ENCODE results near the gene PTPRN2. TPM values are rescaled to one million over a fixed set of nuclear protein-coding genes. Genes with fewer than 3 reads are reported as not detected.

The PTPRN2 gene
- total RNA-seq, 8 experiments from 2014 or later, result 0.10 to 19.7 (median 10.8) TPM; not detected in 1

DNA sequence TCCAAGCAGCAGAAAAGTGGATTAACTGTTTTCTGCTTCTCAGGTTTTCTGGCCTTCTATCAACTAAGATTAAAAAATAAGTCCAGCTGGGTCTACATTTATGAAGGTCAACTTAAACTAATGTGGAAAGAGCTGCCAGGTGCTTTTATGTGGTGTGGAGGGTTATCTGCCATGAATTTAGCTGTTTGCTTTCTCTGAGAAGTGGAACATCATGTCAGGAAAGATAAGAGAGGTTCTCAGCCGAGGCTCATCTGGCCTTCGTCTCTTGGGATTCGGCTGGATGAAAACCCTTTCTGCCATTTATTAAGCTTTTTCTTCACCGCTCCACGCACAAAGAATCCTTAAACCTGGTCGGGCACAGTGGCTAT, 5.5 kb downstream of the PTPRN2 start:
- no peak for ATAC-seq (replicated peaks in 6 of 8)
- 0 to 91% (median 75%) methylated on average over 1 to 6 of the region's 6 CpGs; no CpG with 5 or more reads in 1 of the 10 experiments for WGBS, 10 experiments
- in situ Hi-C loops (cut with MboI; ENCODE audit: low pct_unique_long_range_greater_than_20kb in 2 of 9, low sequenced_read_pairs in 9 of 9, unreplicated experiment in 9 of 9), result no loop called here

DNA sequence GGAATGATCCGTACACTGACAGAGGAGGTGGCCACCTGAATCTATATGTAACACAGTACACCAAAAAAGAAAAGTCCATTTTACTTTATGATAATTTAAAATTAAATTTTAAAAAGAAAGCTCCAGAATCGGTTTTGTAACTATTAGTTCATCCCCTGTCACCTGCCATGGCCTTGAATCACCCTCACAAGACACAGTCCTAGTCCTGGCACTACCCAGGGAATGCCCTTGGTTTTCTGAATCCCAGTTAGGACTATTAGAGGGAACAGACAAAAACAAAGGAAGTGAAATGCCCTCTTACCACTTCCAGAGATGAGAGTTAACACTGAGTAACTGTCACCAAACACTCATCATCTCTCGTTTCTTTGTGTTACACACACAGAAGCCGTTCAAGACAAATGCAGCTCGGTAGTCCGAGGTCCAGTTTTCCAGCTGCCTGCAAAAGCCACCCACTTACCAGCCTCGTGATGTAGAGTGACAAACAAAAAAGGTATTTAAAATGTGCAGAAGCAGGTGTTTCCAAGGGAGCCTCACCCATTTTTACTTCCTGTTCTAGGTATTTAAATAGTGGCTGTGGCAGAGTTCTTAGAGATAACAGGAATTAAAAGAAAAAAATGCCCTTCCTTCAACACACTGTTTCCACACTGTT, 6.1 kb downstream of the PTPRN2 start:
- peaks cover 5 to 29% of the 10 kb centered on the region in 2 donors for H3K4me1 ChIP-seq (replicated peaks in 1 of 2)
- no peak overlapping the region for H3K27ac ChIP-seq
- in situ Hi-C loops (cut with MboI; ENCODE audit: low pct_unique_long_range_greater_than_20kb in 2 of 9, low sequenced_read_pairs in 9 of 9, unreplicated experiment in 9 of 9), result no loop called here
- H3K4me3 ChIP-seq, result no peak overlapping the region
- ATAC-seq (replicated peaks in 6 of 8), result no peak
- 0 to 79% (median 60%) methylated on average over 1 to 7 of the region's 7 CpGs; no CpG with 5 or more reads in 1 of the 10 experiments for WGBS, 10 experiments

More for the DNA sequence above, 5.5 kb downstream of the PTPRN2 start:
- Histone ChIP-seq H3K27ac (no peak overlapping the region), H3K4me1 (replicated peaks in 1 of 2) (peaks cover 9 to 29% of the 10 kb centered on the region in 2 donors), H3K4me3 (no peak overlapping the region)

DNA sequence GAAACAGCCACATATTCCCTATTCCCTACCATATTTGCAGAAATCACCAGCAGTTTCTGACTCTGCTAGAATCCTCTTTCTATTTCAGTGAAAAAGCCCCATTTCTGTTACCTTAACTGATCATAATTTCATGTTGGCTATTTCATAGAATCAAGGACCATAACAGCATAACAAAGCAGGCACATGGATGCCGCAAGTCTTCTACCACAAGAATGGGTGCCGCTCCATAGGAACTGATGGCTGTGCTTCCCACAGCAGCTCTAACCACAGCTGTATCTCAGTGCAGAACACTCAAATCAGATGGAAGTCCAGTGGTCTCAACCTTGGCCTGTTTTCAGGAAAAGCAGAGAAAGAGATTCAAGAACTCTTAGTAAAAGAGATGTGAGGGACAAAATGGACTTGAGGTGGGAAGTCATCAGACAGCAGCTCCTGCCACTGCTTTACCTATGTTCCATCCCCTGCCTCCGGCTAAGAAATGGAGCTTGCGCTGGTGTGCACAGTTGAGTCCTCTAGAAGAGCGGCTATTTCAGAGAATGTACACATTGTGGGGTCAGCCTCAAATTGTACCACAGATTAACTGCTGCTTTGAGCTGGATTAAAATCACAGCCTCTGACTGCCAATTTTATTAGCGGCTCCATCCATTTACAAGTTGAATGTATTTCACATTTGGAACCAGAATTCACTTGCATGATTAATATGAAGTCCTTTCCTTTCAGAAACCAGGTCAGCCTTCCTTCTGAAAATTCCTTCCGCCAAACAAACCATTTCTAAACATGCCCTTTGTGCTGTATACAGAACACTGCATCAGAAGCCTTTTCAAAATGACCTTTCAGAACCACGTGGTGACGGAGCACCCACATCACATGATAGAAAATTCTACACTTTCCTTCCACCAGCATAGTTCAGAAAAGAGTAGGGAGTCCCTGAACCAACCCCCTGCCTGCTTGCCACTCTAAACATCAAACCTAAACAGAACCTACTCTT, 7.7 kb downstream of the PTPRN2 start:
- in situ Hi-C loops (cut with MboI; ENCODE audit: low pct_unique_long_range_greater_than_20kb in 2 of 9, low sequenced_read_pairs in 9 of 9, unreplicated experiment in 9 of 9), result no loop called here
- ATAC-seq (replicated peaks in 6 of 8), result no peak
- Histone ChIP-seq H3K4me1 (replicated peaks in 1 of 2) (peaks cover 0 to 18% of the 10 kb centered on the region in 2 donors), H3K4me3 (no peak overlapping the region), H3K27ac (no peak overlapping the region)
- WGBS, 10 experiments, result 31 to 100% (median 74%) methylated on average over 2 to 7 of the region's 9 CpGs; no CpG with 5 or more reads in 1 of the 10 experiments

DNA sequence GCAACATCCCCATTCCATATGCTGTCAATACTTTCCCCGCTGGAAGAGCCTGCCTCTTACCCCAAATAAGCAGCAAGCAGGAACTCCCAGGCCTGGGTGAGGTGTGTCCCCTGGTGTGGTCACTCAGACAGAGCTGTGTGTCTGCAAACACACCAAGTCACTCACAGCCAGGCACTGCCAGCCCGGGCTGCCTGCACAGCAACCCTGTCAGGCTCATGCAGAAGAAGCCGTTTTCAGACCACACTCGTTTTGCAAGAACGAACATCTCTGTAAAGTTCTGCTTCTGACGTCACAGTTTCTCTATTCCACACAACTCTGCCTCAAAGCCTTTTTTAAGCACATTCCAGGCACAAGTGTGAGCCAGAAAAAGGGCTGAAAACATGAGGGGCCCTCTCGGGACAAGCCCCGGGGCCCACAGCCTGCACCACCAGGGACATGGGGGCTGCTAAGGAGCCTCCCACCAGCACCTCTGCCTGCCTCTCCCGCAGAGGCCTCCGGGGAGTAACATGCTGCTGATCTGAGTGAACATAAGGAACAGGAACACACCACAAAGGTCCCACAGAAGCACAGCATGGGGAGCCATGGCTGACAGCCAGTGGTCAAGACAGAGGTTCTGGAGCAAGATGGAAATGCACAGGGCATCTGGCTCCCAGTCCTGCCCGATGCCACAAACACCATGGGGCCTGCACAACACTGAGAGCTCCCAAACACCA, 11.4 kb downstream of the PTPRN2 start:
- no peak overlapping the region for H3K4me3 ChIP-seq
- peak in 1 of 8 experiments; percentile 43 for ATAC-seq (replicated peaks in 6 of 8)
- WGBS, 10 experiments, result 0 to 83% (median 7%) methylated on average over 1 to 8 of the region's 11 CpGs; no CpG with 5 or more reads in 3 of the 10 experiments
- H3K27ac ChIP-seq, result no peak overlapping the region
- no peaks in the 10 kb centered on the region for H3K4me1 ChIP-seq (replicated peaks in 1 of 2)
- in situ Hi-C loops (cut with MboI; ENCODE audit: low pct_unique_long_range_greater_than_20kb in 2 of 9, low sequenced_read_pairs in 9 of 9, unreplicated experiment in 9 of 9), result no loop called here

DNA sequence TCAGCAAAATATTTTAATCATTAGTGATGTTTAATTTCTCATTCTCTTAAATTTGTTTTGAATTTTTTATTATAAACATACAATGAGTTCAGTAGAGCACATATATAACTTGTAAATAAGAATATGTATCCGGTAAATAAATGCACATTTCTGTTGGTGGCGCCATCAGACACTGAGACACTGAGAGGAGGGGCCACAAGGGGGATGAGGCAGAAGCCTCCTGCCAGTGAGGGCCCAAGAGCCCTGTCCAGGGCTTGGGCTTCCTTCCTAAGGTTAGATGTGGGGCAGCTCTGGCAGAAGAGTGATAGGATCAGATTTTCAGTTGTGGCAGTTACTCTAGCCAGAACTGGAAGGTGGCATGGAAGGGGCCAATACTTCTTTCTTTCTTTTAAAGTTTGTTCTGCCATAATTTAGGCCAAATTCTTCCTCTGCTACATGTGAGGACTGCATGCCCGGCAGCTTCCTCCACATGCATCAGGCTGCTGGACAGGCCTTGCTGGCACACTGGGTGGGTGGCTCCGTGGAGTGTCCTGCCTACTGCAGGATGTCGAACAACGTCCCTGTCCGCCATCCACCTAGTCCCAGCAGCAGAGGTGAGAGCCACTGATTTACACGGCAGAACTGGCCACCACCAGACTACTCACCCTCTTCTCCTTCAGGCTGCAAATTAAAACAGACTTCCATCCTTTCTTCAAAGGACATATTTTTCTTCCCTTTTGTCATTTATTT, 13.2 kb downstream of the PTPRN2 start:
- Histone ChIP-seq H3K27ac (no peak overlapping the region), H3K4me1 (replicated peaks in 1 of 2) (peaks cover 0 to 4% of the 10 kb centered on the region in 2 donors), H3K4me3 (no peak overlapping the region)
- in situ Hi-C loops (cut with MboI; ENCODE audit: low pct_unique_long_range_greater_than_20kb in 2 of 9, low sequenced_read_pairs in 9 of 9, unreplicated experiment in 9 of 9), result no loop called here
- 0 to 83% (median 65%) methylated on average over 2 to 7 of the region's 8 CpGs; no CpG with 5 or more reads in 2 of the 10 experiments for WGBS, 10 experiments
- ATAC-seq (replicated peaks in 6 of 8), result no peak

DNA sequence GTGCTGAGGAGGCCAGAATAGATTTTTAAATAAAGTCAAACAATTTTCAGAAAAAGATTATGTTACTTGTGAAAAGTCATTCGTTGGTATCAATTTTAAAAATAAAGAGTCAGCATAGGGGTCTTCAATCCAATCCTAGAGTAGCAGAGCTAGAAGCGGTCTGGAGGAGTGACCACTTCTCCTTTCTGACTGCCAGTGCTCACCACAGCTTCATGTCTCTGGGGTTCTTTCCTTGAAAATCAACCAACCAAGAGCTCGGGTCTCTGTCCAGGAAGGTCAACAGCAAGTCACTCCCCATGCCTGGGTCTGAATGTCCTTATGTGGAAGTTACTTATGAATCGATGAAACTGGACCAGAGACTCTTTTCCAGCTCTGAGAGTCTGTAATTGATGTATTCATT, 14.3 kb downstream of the PTPRN2 start:
- 0 to 67% (median 30%) methylated on average over 1 to 4 of the region's 4 CpGs for WGBS, 10 experiments
- Histone ChIP-seq H3K4me1 (replicated peaks in 1 of 2) (peaks cover 0 to 4% of the 10 kb centered on the region in 2 donors), H3K4me3 (no peak overlapping the region), H3K27ac (no peak overlapping the region)
- ATAC-seq (replicated peaks in 6 of 8), result no peak
- in situ Hi-C loops (cut with MboI; ENCODE audit: low pct_unique_long_range_greater_than_20kb in 2 of 9, low sequenced_read_pairs in 9 of 9, unreplicated experiment in 9 of 9), result no loop called here

DNA sequence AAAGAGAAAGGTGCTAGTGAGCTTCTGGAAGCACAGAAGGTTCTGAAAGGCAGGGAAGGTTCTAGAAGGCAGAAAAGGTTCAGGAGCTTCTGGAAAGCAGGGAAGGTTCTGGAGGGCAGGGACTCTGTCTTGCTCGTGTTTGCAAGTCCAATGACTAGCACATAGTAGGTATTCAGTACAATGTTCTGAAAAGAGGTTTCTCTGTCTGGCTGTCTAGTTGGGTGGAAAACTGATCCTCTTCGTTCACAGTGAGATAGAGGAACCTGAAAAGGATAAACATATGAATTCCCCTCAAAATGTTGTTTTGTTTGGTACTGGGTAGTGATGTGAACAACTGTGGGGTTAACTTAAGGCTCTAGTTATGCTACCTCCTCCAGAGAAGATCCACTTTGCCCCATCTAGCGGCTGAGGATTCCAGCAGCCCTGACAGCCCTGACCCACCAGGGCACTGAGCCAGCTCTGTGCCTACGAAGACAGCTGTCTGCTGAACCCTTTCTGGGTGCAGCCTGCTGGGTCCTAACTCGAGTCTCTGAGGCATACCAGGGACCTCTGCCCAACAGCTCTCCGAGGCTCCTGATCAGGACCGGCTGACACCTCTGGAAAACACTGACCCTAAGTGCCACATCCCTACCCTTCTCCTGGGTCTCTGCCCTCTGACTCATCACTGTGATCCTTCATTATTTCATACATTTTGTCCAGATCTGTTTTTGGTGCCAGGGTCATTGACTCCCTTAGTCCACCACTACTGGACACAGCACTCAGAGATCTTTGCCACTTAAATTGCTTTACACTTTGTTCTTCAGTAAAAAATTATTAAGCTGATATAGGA, 15.4 kb downstream of the PTPRN2 start:
- WGBS, 10 experiments, result 0 to 67% (median 20%) methylated on average over 1 to 5 of the region's 7 CpGs; no CpG with 5 or more reads in 3 of the 10 experiments
- no peak overlapping the region for H3K27ac ChIP-seq

DNA sequence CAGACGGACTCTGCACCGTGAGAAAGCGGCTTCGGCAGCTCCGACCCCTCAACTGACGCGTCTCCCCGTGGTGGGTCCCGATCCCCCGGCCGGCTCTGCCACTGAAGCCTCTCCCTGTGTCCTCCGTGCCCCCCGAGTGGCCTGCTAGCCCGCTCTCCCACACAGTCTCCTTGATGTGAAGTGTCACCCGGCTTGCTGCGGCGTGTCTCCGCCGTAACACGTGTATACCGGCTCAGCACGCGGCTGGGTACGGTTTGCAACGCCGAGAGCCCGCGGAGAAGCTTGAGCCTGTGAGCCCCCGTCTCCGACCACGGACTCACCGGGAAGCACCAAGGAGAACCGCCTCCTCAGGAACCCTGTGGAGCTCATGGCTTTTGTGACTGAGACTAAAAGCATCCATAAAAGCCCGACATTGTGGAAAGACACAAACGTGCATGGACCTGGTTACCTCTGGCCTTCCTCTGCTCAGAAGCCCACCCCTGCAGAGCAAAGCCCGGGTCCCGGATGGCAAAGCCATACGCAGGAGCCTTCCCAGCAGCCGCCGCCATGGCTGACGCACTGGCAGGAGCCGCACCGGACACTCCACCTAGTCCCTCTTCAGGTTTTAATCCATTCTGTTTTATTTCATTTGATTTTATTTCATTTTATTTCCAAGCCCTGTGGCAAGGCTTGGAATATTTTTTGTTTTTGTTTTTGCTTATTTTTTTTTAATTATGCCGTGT, 17.0 kb downstream of the PTPRN2 start:
- peaks cover 2 to 4% of the 10 kb centered on the region in 2 donors for H3K4me1 ChIP-seq (replicated peaks in 1 of 2)
- no peak overlapping the region for H3K27ac ChIP-seq
- peak in 3 of 8 experiments; percentile 34 to 58 (median 45) for ATAC-seq (replicated peaks in 6 of 8)
- 15 to 93% (median 50%) methylated on average over 5 to 14 of the region's 44 CpGs; no CpG with 5 or more reads in 2 of the 10 experiments for WGBS, 10 experiments
- no peak overlapping the region for H3K4me3 ChIP-seq
- in situ Hi-C loops (cut with MboI; ENCODE audit: low pct_unique_long_range_greater_than_20kb in 2 of 9, low sequenced_read_pairs in 9 of 9, unreplicated experiment in 9 of 9), result no loop called here

More for the DNA sequence above, 15.4 kb downstream of the PTPRN2 start:
- in situ Hi-C loops (cut with MboI; ENCODE audit: low pct_unique_long_range_greater_than_20kb in 2 of 9, low sequenced_read_pairs in 9 of 9, unreplicated experiment in 9 of 9), result no loop called here
- peaks cover 0 to 4% of the 10 kb centered on the region in 2 donors for H3K4me1 ChIP-seq (replicated peaks in 1 of 2)
- peak in 6 of 8 experiments; percentile 25 to 80 (median 44) for ATAC-seq (replicated peaks in 6 of 8)
- H3K4me3 ChIP-seq, result no peak overlapping the region

DNA sequence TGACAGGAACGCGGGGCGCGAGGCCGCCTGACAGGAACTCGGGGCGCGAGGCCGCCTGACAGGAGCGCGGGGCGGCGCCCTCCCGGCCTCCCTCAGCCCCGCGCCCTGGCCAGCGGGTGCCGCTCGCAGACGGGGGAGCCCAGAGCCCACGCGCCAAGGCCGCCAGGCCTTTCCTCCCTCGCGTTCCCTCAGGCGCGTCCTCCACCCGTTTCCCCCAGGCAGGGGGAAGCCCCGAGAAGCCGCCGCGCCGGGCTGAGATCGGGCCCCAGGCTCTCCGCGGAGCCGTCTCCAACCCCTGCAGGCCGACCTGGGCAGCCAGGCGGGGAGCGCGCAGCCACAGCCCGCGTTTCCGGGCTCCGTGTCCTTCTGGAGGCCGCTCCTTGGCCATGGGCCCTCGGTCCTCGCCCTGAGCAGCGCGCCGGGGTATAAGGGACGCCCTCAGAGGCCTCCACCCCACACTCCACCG, 17.7 kb downstream of the PTPRN2 start:
- in situ Hi-C loops (cut with MboI; ENCODE audit: low pct_unique_long_range_greater_than_20kb in 2 of 9, low sequenced_read_pairs in 9 of 9, unreplicated experiment in 9 of 9), result no loop called here
- H3K27ac ChIP-seq, result no peak overlapping the region
- peak in 3 of 8 experiments; percentile 46 to 64 (median 54) for ATAC-seq (replicated peaks in 6 of 8)
- H3K4me3 ChIP-seq, result peak overlapping the region in 1 of 5 donors; percentile 16
- H3K4me1 ChIP-seq (replicated peaks in 1 of 2), result peaks cover 2 to 4% of the 10 kb centered on the region in 2 donors
- 40 to 100% methylated on average over 1 to 3 of the region's 53 CpGs; no CpG with 5 or more reads in 8 of the 10 experiments for WGBS, 10 experiments

DNA sequence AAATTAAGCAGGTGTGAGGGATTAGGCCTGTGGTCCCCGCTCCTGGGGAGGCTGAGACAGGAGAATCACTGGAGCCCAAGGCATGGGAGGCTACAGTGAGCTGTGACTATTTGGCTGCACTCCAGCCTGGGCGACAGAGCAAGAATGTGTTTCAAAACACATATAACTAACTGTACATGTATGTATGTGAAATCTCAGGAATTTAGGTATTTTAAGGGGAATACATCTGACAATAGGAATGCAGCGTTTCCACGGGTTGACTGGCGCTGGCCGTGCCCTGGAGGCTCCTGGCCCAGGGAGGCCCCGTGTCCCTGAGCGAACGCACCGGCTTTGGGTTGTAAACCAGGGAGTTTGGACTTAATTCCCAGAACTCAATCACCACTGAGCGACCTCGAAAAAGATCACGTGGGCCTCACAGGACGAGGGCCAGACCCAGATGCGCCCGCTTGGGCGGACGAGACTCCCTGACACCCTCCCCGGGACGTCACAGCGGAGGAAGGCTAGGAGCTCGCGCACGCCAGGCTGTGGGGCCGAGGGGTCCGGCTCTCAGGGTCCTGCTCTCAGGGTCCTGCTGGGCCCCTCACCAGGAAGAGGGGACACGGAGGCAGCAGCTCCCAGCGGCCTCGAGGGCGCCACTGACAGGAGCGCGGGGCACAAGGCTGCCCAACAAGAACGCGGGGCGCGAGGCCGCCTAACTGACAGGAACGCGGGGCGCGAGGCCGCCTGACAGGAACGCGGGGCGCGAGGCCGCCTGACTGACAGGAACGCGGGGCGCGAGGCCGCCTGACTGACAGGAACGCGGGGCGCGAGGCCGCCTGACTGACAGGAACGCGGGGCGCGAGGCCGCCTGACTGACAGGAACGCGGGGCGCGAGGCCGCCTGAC, 18.4 kb downstream of the PTPRN2 start:
- ATAC-seq (replicated peaks in 6 of 8), result no peak
- in situ Hi-C loops (cut with MboI; ENCODE audit: low pct_unique_long_range_greater_than_20kb in 2 of 9, low sequenced_read_pairs in 9 of 9, unreplicated experiment in 9 of 9), result no loop called here
- 40 to 97% (median 67%) methylated on average over 1 to 7 of the region's 67 CpGs; no CpG with 5 or more reads in 5 of the 10 experiments for WGBS, 10 experiments
- Histone ChIP-seq H3K27ac (no peak overlapping the region), H3K4me1 (replicated peaks in 1 of 2) (peaks cover 2 to 4% of the 10 kb centered on the region in 2 donors), H3K4me3 (no peak overlapping the region)
